Large intestine (tissue), 12 donors: ENCODE results near the gene NIP7. TPM values are rescaled to one million over a fixed set of nuclear protein-coding genes. Genes with fewer than 3 reads are reported as not detected.
"Not testable (repeated sequence)": the region's sequence is repeated elsewhere in the genome, so short reads cannot be mapped to it uniquely, and the experiment has no call there.

Experiments used
- DNase-seq, 2 donors: peaks; one replicate each; pipeline versions ENCODE4 v3.0.0 to v3.0.0-alpha.2; 2013
- H3K27ac ChIP-seq: one replicate; pipeline ENCODE4 v1.5.1; 2013; ENCODE audit warnings: low read length
- H3K27me3 ChIP-seq: 2 replicates; pipeline ENCODE4 v1.6.1; 2013; ENCODE audit warnings: low read length; ENCODE audit not compliant: control insufficient read depth, insufficient read depth
- H3K36me3 ChIP-seq: 2 replicates; pipeline ENCODE4 v1.6.1; 2013; ENCODE audit warnings: low read length; ENCODE audit not compliant: control insufficient read depth, insufficient read depth
- H3K4me1 ChIP-seq: one replicate; pipeline ENCODE4 v1.6.1; 2013; ENCODE audit warnings: low read length; ENCODE audit not compliant: control insufficient read depth, insufficient read depth
- H3K4me3 ChIP-seq: one replicate; pipeline ENCODE4 v1.5.1; 2013; ENCODE audit warnings: low read length
- H3K9me3 ChIP-seq: one replicate; pipeline ENCODE4 v1.6.1; 2013; ENCODE audit warnings: mild to moderate bottlenecking, low read depth, low read length, moderate library complexity; ENCODE audit not compliant: control insufficient read depth
- WGBS: methylation state at CpG from one replicate; pipeline ENCODE4 v1.1.5; 2013; ENCODE audit warnings: low lambda C conversion rate; ENCODE audit not compliant: insufficient coverage; 5-methylcytosine and 5-hydroxymethylcytosine counted together
- long read RNA-seq, 11 donors: transcript quantifications; one replicate each; lab custom pipeline, GENCODE V29; 2026
- polyA plus RNA-seq: library from polyadenylated mRNA; unstranded; fragments of 120-200 nt; gene quantifications from one replicate; pipeline ENCODE4 v1.2.1, GENCODE V29; 2013

Gene NIP7
- polyA plus RNA-seq: 25.5 TPM
- long read RNA-seq, donor 1, transcript NIP7-201 (5 exons, 2,402 nt): major isoform, 7 of 8 reads
- long read RNA-seq, donor 1, partial matches to known transcripts: 0 of 8 reads
- long read RNA-seq, donor 1, other reads (novel, unspliced or antisense): 0 of 8 reads
- long read RNA-seq, donor 2, transcript NIP7-201 (5 exons, 2,402 nt): major isoform, 18 of 32 reads
- long read RNA-seq, donor 2, partial matches to known transcripts: 12 of 32 reads
- long read RNA-seq, donor 2, other reads (novel, unspliced or antisense): 0 of 32 reads
- long read RNA-seq, donor 3: 0 reads
- long read RNA-seq, donor 4, partial matches to known transcripts: 0 of 4 reads
- long read RNA-seq, donor 4, other reads (novel, unspliced or antisense): 0 of 4 reads
- long read RNA-seq, donor 5, transcript NIP7-201 (5 exons, 2,402 nt): major isoform, 10 of 15 reads
- long read RNA-seq, donor 5, partial matches to known transcripts: 5 of 15 reads
- long read RNA-seq, donor 5, other reads (novel, unspliced or antisense): 0 of 15 reads
- long read RNA-seq, donor 6, transcript NIP7-201 (5 exons, 2,402 nt): major isoform, 15 of 18 reads
- long read RNA-seq, donor 6, partial matches to known transcripts: 0 of 18 reads
- long read RNA-seq, donor 6, other reads (novel, unspliced or antisense): 0 of 18 reads
- long read RNA-seq, donor 7, partial matches to known transcripts: 0 of 2 reads
- long read RNA-seq, donor 7, other reads (novel, unspliced or antisense): 0 of 2 reads
- long read RNA-seq, donor 8, transcript NIP7-201 (5 exons, 2,402 nt): major isoform, 11 of 18 reads
- long read RNA-seq, donor 8, partial matches to known transcripts: 6 of 18 reads
- long read RNA-seq, donor 8, other reads (novel, unspliced or antisense): 0 of 18 reads
- long read RNA-seq, donor 9, transcript NIP7-201 (5 exons, 2,402 nt): major isoform, 9 of 10 reads
- long read RNA-seq, donor 9, partial matches to known transcripts: 0 of 10 reads
- long read RNA-seq, donor 9, other reads (novel, unspliced or antisense): 0 of 10 reads
- long read RNA-seq, donor 10, transcript NIP7-201 (5 exons, 2,402 nt): major isoform, 19 of 19 reads
- long read RNA-seq, donor 10, partial matches to known transcripts: 0 of 19 reads
- long read RNA-seq, donor 10, other reads (novel, unspliced or antisense): 0 of 19 reads
- long read RNA-seq, donor 11, transcript NIP7-201 (5 exons, 2,402 nt): major isoform, 6 of 8 reads
- long read RNA-seq, donor 11, partial matches to known transcripts: 0 of 8 reads
- long read RNA-seq, donor 11, other reads (novel, unspliced or antisense): 0 of 8 reads

- no peaks in the 10 kb centered on the region for H3K27me3 ChIP-seq
- peak within 1 kb of the TSS; percentile 82 for H3K4me3 ChIP-seq
- H3K9me3 ChIP-seq: no peaks in the 10 kb centered on the region
- peaks cover 40% of the 10 kb centered on the region for H3K36me3 ChIP-seq
- H3K4me1 ChIP-seq: peaks cover 13% of the 10 kb centered on the region
- no CpG with 5 or more reads among the region's 77 CpGs for WGBS
- H3K27ac ChIP-seq: peak within 1 kb of the TSS; percentile 85
- DNase-seq: peak; percentile 96 to 98
These were observed at the start of gene NIP7, which contains the start of gene COG8 for GRCh38 chr16:69339289-69340094. Gene NIP7, plus strand, starts transcription at chr16:69339772. Its CDS starts 58 bp downstream, at chr16:69339830. Gene COG8, minus strand, starts transcription at chr16:69339564. Its CDS starts 12 bp downstream, at chr16:69339552.

- not testable (repeated sequence) for H3K27ac ChIP-seq, H3K4me3 ChIP-seq, H3K27me3 ChIP-seq, H3K36me3 ChIP-seq, DNase-seq, H3K9me3 ChIP-seq, H3K4me1 ChIP-seq
- WGBS: no CpG with 5 or more reads among the region's 9 CpGs
These were observed 47.9 kb upstream of the NIP7 start for GRCh38 chr16:69291657-69292056.

- Histone ChIP-seq H3K27ac (no peak overlapping the region), H3K4me1 (no peaks in the 10 kb centered on the region), H3K27me3 (no peaks in the 10 kb centered on the region), H3K36me3 (peaks cover 3% of the 10 kb centered on the region), H3K4me3 (no peak overlapping the region), H3K9me3 (no peaks in the 10 kb centered on the region)
- 93% methylated on average over 2 of the region's 3 CpGs for whole genome bisulfite sequencing
- no peak for DNase-seq
These were observed 46.2 kb upstream of the NIP7 start for GRCh38 chr16:69293401-69293800.

- Histone ChIP-seq H3K27ac (no peak overlapping the region), H3K27me3 (no peaks in the 10 kb centered on the region), H3K9me3 (no peaks in the 10 kb centered on the region), H3K4me1 (no peaks in the 10 kb centered on the region), H3K4me3 (no peak overlapping the region), H3K36me3 (peaks cover 3% of the 10 kb centered on the region)
- WGBS: no CpG with 5 or more reads among the region's 1 CpG
- no peak for DNase-seq
These were observed 45.5 kb upstream of the NIP7 start for GRCh38 chr16:69294051-69294450.

- WGBS: no CpG with 5 or more reads among the region's 7 CpGs
- not testable (repeated sequence) for H3K4me1 ChIP-seq, H3K27ac ChIP-seq, H3K9me3 ChIP-seq, H3K4me3 ChIP-seq, H3K27me3 ChIP-seq, DNase-seq
- H3K36me3 ChIP-seq: peaks cover 17% of the 10 kb centered on the region
These were observed 42.8 kb upstream of the NIP7 start for GRCh38 chr16:69296771-69297170.

GRCh38 chr16:69298261-69298660, 41.3 kb upstream of the NIP7 start:
- no CpG with 5 or more reads among the region's 4 CpGs for whole genome bisulfite sequencing
- peaks cover 20% of the 10 kb centered on the region for H3K36me3 ChIP-seq
- H3K4me1 ChIP-seq: no peaks in the 10 kb centered on the region
- no peak overlapping the region for H3K4me3 ChIP-seq
- no peaks in the 10 kb centered on the region for H3K27me3 ChIP-seq
- no peaks in the 10 kb centered on the region for H3K9me3 ChIP-seq
- DNase-seq: no peak
- no peak overlapping the region for H3K27ac ChIP-seq

- H3K36me3 ChIP-seq: peaks cover 20% of the 10 kb centered on the region
These were observed 38.4 kb upstream of the NIP7 start for GRCh38 chr16:69301187-69301586.

GRCh38 chr16:69301861-69302260, 37.7 kb upstream of the NIP7 start:
- Histone ChIP-seq H3K36me3 (peaks cover 20% of the 10 kb centered on the region), H3K27me3 (no peaks in the 10 kb centered on the region), H3K9me3 (no peaks in the 10 kb centered on the region), H3K27ac (no peak overlapping the region), H3K4me1 (no peaks in the 10 kb centered on the region), H3K4me3 (no peak overlapping the region)
- WGBS: 100% methylated on average over 1 of the region's 4 CpGs
- no peak for DNase-seq

More at GRCh38 chr16:69301187-69301586, 38.4 kb upstream of the NIP7 start:
- H3K27me3 ChIP-seq: no peaks in the 10 kb centered on the region
- DNase-seq: no peak
- H3K9me3 ChIP-seq: no peaks in the 10 kb centered on the region
- no peak overlapping the region for H3K27ac ChIP-seq
- no peaks in the 10 kb centered on the region for H3K4me1 ChIP-seq
- no peak overlapping the region for H3K4me3 ChIP-seq
- WGBS: no CpG with 5 or more reads among the region's 1 CpG

- peaks cover 20% of the 10 kb centered on the region for H3K36me3 ChIP-seq
These were observed 37.3 kb upstream of the NIP7 start for GRCh38 chr16:69302301-69302700.

More at GRCh38 chr16:69302301-69302700, 37.3 kb upstream of the NIP7 start:
- Histone ChIP-seq H3K4me3 (no peak overlapping the region), H3K9me3 (no peaks in the 10 kb centered on the region), H3K27me3 (no peaks in the 10 kb centered on the region), H3K27ac (no peak overlapping the region), H3K4me1 (no peaks in the 10 kb centered on the region)
- 93% methylated on average over 2 of the region's 4 CpGs for WGBS
- no peak for DNase-seq
